SH-SY5Y (cell line): Measurements from ENCODE around the gene APOL2.

Source experiments
- GATA2 ChIP-seq: IDR thresholded peaks from 2 replicates; pipeline ENCODE4 v1.6.1; 2011; ENCODE audit warnings: mild to moderate bottlenecking, low read depth, low read length
- GATA3 ChIP-seq: IDR thresholded peaks from 2 replicates; pipeline ENCODE4 v1.6.1; 2011; ENCODE audit warnings: low read depth, mild to moderate bottlenecking, low read length, moderate library complexity

Gene APOL2

GRCh38 chr22:36239401-36240171 lies at the start of gene APOL2:
Gene APOL2 (minus strand): TSS chr22:36239527. CDS start chr22:36233162, 6,365 bp downstream.
- TF ChIP-seq GATA3 (no peak), GATA2 (no peak)

- no peak for TF ChIP-seq GATA3
- TF ChIP-seq GATA2 = no peak
Measured at GRCh38 chr22:36288571-36289405, 49.5 kb upstream of the APOL2 start.

- TF ChIP-seq GATA2 = no peak
- no peak for TF ChIP-seq GATA3
Measured at GRCh38 chr22:36287881-36288515, 48.7 kb upstream of the APOL2 start.

DNA sequence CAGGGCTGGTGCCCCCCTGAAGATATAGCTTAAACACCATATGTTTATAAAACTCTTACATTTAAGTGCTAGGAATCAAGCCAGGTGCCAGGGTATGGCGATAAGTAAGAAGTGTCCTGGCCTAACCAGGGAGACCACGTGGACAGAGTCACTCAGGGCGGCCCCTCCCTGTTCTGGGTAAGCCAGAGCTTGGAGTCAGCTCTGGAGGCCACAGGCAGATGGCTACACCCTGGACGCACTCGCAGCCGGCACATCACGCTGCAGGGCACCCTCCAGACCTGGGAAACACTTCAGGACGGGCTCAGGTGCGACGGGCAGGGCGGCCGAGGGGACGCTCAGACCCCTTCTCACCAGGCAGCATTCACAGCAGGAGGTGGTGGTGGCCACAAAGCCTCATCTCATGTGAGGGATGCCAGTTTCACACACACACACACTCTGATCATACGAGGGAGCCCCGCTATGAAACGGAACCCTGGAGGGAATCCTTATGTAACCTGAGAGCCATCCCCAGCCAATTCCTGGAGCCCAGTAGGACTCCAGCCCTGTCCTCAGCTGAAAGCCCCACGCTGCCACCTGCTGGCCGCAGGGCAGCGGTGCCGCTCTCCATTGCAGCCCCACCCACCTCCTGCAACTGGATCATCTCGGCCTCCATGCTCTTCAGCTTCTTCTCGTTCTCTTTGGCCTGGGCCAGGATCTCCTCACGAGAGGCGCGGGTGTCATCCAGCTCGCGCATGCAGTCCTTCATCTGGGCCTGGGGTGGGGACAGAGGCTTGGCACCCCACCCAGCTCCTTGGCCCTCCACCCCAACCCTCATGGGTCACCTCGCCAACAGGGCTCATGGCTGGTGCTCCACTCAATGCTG lies 47.0 kb upstream of the APOL2 start:
- TF ChIP-seq GATA2 = no peak
- TF ChIP-seq GATA3 = no peak

DNA sequence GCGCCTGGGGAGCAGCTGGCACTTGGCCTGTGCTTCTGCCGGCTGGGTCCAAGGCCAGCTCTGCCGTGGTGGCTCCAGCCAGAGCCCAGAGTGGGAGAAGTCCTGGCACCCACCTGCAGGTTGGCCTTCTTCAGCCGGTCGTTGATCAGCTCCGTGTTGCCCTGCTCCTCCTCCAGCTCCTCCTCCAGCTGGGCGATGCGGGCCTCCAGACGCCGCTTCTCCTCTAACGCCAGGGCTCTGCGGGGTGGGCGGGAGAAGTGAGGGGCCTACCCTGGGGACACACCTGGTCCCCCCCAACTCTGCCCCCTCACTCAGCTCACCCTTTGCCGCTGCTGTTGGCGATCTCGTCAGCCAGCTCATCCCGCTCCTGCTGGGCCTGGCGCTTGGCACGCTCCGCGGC lies 46.2 kb upstream of the APOL2 start:
- TF ChIP-seq GATA2 = no peak
- no peak for TF ChIP-seq GATA3

- no peak for TF ChIP-seq GATA3
- no peak for TF ChIP-seq GATA2
Measured at GRCh38 chr22:36285017-36285416, 45.7 kb upstream of the APOL2 start.

DNA sequence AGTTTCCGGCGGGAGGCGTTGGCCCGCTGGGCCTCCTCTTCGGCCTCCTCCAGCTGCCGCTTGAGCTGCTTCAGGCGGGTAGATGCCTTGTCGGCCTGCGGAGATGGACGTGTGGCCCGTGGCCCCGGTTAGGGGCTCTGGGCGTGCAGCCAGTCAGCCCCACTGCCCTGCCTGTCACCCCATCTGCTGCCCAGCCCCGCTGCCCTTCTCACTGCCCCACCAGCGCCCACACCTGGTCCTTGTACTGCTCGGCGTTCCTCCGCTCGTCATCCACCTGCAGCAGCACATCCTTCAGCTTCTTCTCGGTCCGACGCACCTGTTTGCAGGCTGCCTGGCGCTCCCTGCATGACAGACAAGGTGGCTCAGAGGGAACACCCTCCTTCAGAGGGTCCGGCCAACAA lies 44.8 kb upstream of the APOL2 start:
- TF ChIP-seq GATA2 (no peak), GATA3 (no peak)

DNA sequence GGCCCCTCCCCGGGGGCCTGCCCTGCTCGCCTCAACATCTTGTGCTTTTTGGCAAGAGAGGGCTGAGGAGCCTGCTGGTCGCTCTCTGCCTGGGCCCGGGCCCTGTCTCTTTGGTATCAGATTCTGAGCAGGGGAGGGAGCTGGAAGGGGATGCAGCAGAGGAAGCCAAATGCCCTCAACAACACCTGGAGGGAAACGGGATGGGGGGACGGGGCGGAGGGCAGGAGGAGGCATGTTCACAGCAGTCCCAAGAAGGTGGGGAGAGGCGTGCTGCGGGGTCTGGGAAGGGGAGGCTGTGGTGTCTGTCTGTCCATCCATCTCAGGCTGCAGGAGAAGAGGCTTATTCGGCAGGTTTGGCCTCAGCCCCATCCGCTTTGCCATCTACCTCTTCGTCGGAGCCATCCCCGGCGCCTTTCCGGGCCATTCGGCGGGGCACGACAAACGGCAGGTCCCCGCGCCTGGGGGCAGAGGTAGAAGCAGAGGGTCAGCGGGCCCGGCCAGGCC lies 43.1 kb upstream of the APOL2 start:
- TF ChIP-seq GATA2 (no peak), GATA3 (no peak)

GRCh38 chr22:36281781-36282327 lies 42.5 kb upstream of the APOL2 start:
- TF ChIP-seq GATA3 (no peak), GATA2 (no peak)

DNA sequence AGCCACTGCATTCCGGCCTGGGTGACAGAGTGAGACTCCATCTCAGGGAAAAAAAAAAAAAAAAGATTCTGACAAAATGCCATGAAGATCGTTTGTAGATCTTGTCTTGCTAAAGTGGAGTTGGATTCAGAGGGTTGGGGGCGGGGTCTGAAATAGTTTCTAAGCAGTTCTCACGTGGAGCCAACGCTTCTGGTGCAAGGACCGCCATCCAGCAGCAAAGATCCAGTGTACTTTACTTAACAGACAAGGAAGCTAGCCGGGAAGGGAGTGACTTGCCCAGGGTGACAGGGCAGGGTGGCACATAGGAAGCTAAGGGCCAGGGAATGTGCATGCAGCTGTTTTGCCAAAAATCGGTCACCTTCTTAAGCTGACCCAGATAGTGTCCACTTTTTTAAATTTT lies 41.1 kb upstream of the APOL2 start:
- TF ChIP-seq GATA3 (no peak), GATA2 (no peak)

DNA sequence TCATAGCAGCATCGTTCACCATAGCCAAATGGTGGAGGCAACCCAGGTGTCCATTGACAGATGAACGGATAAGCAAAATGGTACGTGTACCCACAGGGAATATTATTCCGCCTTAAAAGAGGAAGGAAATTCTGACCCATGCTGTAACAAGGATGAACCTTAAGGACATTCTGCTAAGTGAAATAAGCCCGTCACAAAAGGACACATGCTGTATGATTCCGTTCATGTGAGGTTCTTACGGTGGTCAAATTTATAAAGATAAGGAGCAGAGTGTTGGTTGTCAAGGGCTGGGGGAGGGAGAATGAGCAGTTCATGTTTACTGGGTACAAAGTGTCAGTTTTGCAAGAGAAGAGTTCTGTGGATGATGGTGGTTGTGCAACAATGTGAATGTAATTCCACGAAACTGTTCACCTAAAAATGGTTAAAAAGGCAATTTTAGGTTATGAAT lies 39.9 kb upstream of the APOL2 start:
- TF ChIP-seq GATA2 (no peak), GATA3 (no peak)

GRCh38 chr22:36277482-36278291 lies 38.4 kb upstream of the APOL2 start:
- TF ChIP-seq GATA2 (no peak), GATA3 (no peak)
